OCI-M2 (cell line): ENCODE measurements around the gene SLN.
"Not testable (repeated sequence)": the region's sequence is repeated elsewhere in the genome, so short reads cannot be mapped to it uniquely, and the experiment has no call there.

Source experiments
- DNase-seq: peaks from one replicate; lab custom pipeline; 2025; ENCODE audit not compliant: unreplicated experiment; lab: John Stamatoyannopoulos, UW

The SLN gene

DNA sequence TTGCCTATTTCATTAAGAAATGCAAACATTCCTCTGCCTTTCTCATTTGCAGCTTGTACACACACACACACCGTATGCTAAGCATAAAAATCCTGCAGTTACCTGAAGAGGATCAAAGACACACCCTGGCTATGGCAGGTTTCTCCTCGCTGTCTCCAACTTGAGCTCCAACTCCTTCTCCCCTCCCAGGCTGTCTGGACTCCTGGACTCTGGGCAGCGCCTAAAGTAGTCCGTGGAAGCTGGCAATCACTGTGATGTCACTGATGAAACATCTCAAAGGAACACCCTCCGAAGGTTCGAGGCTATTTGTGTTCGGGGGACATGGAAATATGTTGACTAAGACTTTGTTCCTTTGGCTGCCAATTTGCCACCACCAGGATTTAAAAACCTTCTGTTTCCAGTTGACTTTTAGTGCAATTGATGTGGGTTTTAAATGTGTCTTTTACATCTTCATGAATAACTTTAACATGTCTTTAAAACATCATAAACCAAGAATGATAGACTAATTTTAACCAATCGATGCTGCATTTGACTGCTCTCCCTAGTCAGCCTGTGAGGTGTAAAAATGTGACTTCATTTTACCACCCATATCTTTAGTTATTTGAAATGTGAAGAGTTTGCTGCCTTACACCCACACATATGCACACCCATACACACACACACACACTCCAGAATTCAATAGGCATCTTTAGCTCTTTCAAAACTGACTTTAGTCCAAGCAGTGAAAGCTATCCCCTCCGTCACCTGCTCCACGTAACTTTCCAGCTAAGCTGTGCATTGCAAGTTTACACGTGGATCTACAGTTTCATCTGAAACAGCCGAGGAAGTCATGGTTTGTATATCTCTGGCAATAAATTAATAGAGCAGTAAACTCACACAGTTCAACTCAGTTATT is at the start of gene SLN:
TSS of gene SLN (minus strand) at position 196 of the 895 bp plus-strand sequence.
- DNase-seq: no peak

DNA sequence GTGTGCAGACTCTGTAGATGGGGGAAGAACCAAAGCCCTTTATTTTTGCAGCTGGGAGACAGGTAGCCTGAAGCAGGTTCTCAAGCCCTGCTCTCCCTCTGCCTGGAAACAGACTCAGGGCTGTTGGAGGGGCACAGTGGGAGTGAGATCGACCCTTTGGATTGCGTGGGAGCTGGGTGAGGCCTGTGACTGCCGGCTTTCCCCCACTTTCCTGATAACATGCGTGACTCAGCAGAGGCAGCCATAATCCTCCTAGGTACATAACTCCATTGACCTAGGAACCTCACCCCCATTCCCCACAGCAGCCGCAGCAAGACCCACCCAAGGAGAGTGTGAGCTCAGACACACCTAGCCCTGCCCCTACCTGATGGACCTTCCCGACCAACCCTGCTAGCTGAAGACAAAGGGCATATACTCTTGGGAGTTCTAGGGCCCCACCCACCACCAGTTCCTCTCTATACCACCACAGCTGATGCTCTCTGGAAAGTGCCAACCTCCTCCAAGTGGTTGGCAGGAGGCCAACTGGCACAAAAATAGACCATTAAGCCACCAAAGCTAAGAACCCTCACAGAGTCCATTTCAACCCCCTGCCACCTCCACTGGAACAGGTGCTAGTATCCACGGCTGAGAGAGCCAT is 47.0 kb upstream of the SLN start:
- DNase-seq: not testable (repeated sequence)

DNA sequence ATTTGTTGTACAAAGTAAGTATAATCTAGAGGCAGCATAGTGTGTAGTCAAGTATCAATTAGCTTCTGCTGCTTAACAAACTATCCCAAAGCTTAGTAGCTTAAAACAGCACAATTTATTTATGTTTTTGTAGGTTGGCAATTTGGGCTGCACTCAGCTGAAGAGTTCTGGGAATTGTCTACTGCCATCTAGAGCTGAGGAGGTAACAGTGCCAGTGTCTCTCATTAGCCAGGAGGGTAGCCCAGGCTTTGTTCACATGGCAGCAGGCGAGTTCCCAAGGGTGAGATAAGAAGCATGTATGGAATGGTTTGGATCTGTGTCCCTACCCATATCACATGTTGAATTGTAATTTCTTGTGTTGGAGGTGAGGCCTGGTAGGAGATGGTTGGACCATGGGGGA is 45.8 kb upstream of the SLN start:
- no peak for DNase-seq

DNA sequence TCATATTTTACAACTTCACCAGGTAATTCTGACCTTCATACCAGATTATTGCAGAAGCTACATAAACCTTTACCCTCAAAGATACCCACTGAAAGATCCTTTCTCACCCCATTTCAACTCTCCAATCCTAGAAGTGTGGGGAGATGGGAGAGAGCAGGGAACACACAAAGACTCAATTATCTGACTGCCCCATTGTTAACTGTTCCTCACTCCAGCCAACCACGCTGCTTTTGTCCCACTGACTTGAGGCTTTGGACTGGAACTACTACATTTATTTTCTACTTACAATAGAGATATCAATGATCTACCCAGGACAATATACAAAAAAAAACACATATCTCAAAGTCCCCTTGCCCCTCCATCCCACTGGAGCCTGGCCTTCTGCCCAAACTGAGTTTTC is 44.7 kb upstream of the SLN start:
- DNase-seq: no peak

DNA sequence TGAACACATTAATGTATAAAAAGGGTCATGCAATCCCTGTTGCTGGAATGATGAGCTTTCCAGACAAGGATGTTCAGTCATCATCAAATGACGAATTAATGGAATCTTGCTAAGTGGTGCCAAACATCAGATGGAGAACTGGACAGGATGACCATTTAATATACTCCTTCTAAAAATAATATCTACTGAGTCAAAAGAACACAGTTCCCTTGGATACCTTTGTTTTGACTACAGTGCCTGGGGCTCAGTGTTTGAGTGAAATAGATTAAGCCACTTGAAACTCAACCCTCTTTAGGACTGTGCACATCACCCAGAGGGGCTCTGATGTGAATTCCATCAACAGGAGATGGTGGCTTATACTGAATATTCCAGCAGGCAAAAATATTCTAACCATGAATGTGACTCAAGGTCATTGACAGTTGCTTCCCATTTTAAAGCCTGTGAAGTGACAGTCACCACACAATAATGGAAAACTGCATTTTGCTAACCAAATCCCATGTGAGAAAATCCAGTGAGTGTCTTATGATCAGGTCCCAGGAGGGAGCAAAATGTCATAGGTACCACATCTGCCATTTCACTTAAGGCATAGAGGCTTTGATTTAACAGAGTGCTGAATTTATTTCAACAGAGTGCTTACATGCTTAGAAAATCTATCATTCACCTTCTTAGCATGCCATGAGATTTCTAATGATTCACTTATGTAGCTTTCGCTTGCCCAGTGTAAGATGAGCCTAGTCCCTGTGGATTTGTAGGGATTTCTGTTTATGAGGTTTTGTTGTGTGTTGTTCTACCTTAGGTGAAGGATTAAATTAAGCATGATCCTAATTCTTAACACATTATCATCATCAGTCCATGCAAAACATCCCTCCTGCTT is 41.3 kb upstream of the SLN start:
- DNase-seq: no peak

DNA sequence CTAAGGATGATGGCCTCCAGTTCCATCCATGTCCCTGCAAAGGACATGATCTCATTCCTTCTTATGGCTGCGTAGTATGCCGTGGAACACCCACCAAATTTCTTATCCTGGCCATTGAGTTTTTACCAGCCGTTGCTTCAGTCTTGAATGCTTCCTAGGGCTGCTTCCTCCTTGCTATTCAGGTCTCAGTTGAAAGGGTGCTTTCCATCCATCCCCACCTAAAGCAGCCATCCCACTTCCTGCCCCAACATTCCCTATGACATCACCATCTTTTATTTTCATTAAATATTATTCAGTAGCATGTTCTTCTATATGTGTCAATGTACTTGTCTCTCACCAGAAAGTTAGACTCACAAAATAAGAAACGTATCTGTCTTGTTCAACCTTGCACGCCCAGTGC is 40.7 kb upstream of the SLN start:
- DNase-seq: no peak

DNA sequence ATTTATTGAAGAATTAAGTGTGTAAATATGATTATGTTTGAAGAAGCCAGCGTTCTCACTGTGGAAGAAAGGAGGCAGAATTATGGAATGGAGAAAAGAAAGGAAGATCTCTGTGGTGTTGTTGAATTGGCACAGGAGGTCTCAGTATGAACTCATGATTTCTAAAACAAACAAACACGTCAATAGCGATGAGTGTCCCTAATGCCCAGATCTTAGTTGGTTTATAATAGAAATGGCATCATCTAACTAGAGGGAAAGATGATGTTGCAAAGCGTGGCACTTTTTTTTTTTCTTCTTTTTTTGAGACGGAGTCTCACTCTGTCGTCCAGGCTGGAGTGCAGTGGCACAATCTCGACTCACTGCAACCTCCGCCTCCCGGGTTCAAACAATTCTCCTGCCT is 39.2 kb upstream of the SLN start:
- no peak for DNase-seq

DNA sequence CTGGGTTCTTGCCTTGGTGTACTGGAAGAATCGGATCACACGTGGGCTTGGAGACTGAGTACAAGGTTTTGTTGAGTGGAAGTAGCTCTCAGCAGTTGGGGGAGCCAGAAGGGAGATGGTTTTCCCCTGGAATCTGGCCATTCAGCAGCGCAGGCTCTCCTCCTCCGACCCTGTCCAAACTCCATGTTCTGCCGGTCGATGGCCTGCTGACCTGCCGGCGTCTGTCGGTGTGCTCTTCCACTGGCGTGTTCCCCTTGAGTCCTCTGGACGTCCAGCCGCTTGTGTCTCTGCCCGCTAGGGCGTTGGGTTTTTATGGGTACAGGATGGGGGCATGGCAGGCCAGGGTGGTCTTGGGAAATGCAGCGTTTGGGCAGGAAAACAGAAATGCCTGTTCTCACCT is 38.5 kb upstream of the SLN start:
- no peak for DNase-seq

DNA sequence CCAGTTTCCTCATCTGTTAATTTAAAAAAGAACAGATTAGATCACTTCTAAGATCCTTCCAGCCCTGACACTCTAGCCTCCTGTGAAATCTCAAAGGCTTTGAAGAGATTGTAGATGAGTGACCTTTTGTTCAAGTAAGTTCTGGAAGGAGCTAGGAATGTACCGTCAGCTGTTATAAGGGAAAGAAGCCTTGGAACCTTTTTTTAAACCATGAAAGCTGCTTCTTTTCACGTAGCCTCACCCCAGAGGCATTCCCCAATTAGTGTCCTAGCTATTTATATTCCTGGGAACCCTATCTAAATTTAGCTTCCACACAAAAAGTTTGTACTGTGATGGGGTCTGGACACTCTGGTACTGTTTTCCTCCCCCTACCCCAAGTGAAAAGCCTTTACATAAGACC is 35.8 kb upstream of the SLN start:
- no peak for DNase-seq

DNA sequence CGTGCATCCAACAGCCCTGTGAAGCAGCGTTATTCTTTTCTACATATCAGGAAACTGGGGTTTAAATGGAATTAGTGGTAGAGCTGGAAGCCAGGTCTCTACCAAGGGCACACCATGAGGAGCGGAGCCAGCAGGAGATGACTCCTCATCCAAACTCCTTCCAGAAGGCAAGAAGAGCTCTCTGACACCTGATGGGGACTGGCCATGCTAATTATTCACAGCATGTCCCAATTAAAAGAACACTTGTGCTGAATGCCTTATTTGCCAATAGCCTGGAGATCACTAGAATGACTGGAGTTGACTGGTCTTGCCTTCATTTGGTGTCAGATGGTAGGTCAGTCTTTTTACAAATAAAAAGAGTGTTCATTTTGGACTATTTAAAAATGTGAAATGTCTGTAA is 32.9 kb upstream of the SLN start:
- no peak for DNase-seq

DNA sequence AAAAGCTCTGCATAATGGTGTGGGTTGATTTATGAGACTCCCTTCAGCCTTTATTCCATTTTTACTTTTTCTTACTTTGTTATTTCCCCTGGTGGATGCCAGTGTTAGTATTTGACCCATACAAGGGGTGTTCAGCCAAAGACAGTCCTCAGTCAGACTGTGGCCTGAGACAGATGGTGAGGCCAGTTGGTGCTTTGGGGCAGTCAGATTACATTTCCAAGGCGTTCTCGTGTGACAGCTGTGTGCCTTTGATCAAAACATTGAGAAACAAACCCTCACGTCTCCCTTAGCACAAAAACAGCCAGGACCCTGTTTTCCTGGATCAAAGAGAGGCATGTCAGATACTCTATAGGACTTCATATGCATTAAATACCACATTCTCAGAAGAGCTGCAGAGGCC is 31.3 kb upstream of the SLN start:
- no peak for DNase-seq

DNA sequence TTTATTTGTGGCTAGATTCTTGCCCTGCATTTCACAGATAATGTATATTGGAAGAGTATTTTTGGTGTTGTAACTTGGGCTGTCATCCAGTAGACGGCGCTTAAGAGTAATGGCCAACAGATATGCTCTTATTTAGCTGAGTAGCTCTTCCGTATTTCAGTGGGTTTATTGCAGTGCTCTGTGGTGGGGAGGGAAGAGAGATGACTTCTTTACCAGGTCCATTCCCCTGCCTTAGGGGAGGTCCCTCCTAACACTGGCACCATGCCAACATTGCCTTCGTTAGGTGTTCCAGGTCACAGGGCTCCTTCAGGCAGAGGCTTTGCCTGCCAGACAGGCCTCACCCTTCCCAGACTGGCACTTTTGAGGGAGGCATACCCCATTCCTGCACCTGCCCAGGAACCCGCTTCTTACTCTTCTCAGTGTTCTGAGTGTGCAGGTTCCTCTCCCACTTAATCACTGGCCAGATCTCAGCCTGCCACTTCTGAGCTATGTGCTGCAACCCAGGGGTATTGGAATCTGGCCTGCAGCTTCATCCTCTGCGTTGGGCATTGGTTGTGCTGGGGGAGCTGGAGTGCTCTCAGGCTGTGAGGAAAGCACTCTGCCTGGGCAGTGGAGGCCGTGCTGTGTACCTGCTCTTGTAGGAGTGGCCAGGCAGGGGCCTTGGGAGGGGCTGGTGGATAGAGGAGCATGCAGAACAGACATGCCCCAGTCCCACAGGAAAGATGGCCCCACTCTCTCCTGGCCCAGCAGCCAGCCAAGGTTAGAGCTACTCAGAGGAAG is 29.4 kb upstream of the SLN start:
- DNase-seq: no peak

DNA sequence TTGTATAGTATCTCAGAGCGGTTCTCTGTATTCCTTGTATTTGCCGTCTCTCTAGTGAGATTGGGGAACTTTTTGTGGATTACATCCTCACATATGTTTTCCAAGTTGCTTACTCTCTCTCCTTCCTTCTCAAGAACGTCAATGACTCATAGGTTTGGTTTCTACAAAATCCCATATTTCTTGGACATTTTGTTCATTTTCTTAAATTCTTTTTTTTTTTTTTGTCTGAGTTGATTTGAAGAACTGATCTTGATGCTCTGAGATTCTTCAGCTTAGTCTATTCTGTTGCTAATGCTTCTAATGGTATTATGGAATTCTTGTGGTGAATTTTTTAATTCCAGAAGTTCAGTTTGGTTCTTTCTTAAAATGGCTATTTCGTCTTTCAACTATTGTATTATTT is 28.4 kb upstream of the SLN start:
- no peak for DNase-seq

DNA sequence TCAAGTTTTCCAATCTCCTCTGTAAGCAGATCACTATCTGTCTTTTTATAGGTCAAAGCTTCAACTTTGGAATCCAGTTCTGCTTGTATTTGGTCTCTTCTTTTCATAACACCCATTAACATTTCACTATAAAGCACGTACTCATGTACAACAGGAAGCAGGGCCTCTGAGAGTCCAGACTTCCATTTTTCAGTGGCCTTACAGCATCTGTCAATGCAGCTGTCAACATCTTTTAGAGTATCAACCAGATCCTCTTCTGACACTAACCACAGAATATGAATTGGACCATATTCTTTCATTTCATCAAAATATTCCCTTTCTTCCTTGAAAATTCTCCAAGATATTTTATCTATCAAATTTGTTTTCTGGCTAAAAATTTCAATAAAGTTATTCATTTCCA is 24.7 kb upstream of the SLN start:
- no peak for DNase-seq

DNA sequence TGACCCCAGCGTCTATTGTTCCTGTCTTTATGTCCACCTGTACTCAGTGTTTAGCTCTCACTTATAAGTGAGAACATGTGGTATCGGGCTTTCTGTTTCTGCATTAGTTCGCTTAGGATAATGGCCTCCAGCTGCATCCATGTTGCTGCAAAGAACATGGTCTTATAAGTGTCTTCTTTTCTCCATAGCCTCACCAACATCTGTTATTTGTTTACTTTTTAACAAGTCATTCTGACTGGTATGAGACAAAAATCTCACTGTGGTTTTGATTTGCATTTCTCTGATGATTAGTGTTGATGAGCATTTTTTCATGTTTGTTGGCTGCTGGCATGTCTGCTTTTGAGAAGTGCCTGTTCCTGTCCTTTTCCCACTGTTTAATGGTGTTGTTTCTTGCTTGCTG is 21.7 kb upstream of the SLN start:
- no peak for DNase-seq

DNA sequence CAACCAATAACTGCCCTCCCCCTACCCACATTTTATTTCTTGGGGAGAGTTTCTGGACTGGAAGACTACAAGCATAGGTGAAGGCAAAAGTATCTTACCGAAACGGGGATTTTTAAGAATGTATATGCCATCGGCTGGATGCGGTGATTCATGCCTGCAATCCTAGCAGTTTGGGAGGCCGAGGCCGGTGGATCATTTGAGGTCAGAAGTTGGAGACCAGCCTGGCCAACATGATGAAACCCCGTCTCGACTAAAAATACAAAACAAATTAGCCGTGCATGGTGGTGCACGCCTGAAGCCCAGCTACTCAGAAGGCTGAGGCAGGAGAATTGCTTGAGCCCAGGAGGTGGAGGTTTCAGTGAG is 20.8 kb upstream of the SLN start:
- DNase-seq: no peak

DNA sequence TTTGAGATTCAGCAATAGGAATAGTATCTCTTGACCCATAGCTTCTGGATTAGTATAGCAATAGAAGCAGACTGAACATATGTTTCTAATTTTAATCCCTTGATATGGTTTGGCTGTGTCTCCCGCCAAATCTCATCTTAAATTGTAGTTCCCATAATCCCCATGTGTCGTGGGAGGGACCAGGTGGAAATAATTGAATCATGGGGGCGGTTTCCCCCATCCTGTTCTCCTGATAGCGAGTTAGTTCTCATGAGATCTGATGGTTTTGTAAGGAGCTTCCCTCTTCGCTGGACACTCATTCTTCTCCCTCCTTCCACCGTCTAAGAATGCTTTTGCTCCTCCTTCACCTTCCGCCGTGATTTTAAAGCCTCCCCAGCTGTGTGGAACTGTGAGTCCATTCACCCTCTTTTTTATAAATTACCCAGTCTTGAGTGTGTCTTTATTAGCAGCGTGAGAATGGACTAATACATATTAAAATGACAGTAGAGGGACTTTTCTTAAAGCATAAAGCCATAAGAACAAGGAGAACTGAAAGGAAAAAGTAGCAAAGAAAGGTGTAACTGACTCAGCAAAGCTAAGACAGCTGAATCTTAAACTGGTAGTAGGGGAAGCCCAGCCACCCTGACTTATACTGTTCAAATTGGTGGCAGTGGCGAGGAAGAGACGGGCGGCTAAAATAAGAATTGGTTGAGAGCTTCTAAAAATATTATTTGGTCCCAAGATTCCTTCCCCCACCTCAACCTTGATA is 20.3 kb upstream of the SLN start:
- no peak for DNase-seq

DNA sequence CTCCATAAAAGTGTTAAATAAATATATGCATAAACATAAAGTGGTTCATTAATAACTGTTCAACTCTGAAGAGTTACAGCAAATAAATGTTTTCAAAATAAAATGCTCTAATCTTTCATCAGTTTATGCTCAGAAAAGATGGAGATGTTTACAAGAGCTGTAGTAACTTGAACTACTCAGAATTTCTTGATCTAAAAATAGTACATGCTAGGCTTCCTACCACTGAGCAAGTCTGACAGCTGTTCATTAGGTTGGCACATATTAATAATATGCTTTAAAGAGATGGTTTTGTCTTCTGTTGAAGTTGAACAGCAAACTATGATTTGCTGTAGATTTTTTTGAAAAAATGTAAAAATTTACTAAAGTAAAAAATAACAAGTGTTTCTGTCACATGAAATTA is 10.8 kb upstream of the SLN start:
- no peak for DNase-seq

DNA sequence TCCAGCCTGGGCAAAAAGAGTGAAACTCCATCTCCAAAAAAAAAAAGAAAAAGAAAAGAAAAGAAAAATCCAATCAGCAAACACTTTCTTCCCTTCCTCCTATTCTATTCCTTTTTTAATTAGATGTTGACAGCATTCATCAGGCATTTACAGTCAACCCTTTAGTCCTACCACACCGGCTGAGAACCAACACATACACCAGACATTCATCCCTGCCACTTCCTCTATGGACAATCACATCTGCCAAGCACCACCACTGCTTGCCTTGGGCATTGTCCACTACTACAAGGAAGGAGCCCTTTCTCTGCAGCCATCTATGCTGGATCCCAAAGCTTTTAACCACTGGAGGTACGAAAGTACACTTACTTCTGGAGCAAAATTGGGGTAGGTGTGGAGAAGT is 9.4 kb upstream of the SLN start:
- DNase-seq: no peak

DNA sequence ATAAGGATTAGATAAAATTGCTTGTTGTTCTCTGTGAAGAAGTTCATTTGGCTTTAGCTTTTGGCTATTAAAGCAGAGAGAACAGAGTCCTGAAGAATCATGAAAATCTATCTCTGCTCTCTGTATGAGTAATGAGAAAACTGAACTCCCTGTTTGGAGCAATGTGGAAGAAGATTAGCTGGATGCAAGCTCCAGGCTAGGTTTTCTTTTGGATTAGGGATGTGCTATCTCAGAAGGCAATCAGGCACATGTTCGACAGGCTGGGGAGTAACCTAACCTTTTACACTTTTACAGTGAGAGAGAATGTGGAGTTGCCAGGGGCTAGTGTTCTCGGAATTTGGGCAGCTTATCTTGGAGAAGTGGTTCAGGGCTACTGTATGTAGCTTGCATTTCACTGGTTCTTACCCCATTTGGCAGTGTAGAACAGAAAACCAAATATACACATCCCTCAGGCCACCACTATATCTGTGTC is 8.5 kb upstream of the SLN start:
- no peak for DNase-seq
